Activated T-cell treated with anti-CD3 and anti-CD28 coated beads for 1 hour (primary cell): ENCODE data around the gene ASCL2.

Experiments
- DNase-seq: peaks from one replicate; pipeline ENCODE4 v3.0.0-alpha.2; 2020; ENCODE audit warnings: low read depth

The ASCL2 gene

DNA sequence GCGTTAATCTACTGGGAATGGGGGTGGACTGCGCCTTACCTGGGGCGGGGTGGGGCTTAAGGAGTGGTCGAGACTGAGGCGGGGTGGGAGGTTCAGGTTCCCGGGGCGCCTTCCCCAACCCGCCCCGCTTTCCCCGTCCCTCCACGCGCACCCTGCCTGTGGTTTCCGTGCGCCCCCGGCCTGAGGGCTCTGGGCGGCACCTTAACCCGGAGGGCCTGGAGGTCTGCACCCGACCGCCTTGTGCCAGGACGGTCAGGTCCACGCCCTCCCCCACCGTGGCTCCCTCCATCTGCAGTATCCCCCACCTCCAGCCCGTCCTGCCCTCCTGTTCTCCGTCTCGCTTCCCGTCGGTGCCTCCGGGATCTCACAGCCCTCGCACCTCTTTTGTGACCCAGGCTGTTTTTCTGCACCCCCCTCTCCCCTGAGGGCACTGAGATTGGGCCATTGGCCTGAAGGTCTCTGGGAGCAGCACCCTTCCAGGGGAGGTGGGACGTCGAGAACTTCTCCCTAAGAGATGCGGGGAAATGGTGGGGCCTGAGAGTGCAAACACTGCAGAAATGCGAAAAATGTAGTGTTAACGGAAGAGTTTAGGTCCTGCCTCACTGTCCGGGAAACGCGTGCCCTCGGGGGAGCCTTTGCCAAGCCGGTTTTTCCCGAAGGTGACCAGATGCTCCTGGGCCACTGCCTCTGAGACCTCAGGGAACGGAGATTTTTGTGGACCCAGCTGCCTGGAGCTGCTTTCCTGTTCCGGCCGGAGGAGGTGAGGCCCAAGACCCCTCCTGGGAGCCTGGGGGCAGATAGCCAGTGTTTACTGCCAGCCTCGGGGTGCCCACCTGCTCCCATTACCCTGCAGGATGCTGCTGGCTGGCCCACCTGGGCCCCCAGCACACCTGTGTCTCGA is 1.2 kb upstream of the ASCL2 start:
- DNase-seq = no peak

DNA sequence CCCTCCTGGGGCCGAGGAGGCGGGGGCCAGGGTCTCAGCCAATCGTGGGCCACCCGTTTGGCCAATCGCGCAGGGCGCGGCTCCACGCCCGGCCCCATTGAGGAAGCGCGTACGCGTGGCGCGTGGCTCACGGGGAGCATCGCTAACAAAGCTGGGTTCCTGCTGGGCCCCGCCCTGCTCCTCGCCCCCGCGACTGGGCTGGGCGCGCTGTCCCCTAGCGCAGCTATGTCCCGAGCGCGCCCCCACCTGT is 614 bp upstream of the ASCL2 start:
- DNase-seq = no peak

GRCh38 chr11:2269601-2270321 is 627 bp downstream of the ASCL2 start:
- DNase-seq = peak; percentile 16

DNA sequence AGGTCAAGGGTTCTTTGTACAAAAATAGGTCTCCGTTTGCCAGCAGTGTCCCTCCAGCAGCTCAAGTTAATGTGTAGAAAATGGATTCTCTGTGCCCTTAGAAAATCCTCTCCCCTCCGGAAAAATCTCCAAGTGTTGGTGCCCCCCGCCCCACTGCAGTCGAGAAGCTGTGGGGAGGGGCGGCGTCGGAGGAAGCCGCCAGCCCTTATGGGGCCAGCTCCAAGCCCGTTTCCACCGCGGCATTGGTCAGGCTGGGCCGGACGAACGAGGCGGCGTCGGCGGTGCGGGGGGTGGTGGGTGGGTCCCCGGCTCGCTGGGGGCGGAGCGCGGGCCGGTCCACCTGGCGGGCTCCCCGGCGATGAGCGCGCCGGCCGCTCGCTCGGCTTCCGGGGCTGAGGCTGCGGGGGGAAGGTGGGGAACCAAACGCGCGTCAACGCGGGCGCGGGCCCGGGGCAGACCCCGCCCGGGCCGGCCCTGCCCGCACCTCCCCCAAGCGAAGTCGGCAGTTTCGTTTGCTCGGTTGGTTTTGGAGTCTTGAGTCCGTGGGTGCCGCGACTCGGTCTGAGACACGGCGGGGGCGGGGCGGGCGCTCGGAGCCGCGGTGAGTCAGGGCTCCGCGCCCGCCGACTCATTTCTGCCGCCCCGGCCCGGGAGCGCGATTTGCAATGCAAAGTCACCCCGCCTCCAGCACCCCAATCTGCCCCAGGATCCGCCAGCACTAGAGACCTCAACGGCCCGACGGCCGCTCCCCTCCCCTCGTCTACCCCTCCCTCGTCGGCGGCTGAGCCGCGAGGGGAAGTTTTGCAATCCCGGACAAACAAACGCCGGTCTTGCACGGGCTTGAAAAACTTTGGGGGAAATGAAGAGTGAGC is 1.4 kb downstream of the ASCL2 start:
- DNase-seq = peak; percentile 48

GRCh38 chr11:2267851-2268728 is 2.3 kb downstream of the ASCL2 start:
- no peak for DNase-seq

GRCh38 chr11:2267306-2267850 is 3.0 kb downstream of the ASCL2 start:
- DNase-seq = no peak

- DNase-seq = no peak
Observed at GRCh38 chr11:2266586-2267305, 3.6 kb downstream of the ASCL2 start.

DNA sequence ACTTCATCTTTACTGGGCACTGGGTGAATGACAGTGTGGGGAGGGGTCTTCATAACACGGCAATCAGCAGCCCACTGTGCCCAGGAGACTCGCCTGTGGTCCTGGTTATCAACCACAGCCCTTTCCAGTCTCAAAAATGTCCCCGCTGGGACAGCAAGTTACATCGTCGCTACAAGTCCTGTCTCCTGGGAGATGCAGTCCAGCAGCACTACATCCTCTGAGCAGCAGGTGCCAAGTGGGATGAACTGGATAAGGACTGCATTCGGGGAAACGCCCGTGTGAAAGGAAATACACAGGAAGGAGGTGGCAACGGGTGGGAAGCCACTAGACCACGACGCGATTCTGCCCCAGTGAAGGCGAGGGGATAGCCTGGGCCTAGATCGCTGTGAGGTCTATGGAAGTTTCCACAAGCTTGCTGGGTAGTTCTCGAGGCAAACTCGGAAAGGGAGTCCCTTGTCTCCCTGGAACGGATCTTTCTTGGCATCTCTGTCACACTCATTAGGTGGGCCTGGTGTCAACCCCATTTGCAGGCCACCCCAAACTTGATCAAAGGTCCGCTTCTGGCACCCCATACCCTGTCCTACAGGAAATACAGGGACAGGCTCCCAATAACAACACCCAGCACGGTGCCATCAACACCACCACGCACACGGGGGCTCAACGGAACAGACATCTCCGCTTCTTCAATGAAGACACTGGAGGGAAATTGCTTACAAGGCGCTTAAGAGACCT is 4.4 kb downstream of the ASCL2 start:
- no peak for DNase-seq

DNA sequence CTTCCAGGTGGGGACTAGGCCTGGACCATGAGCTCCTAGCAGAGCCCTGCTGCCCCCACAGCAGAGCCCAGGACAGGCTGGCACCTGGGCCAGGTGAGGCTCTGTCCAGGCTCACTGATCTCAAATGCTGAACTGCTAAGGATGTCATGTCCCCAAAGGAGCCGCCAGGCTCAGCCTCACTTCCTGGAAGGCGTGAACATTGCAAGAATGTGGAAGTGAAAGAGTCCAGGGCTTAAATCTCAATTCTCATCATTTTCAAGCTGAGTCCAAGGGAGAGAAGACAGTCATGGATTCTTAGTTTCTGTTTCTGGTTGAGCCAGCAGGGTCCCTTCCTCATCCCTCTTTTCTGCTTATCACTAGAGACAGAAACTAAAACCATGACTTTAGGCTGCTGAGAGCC is 5.0 kb downstream of the ASCL2 start:
- DNase-seq = no peak

DNA sequence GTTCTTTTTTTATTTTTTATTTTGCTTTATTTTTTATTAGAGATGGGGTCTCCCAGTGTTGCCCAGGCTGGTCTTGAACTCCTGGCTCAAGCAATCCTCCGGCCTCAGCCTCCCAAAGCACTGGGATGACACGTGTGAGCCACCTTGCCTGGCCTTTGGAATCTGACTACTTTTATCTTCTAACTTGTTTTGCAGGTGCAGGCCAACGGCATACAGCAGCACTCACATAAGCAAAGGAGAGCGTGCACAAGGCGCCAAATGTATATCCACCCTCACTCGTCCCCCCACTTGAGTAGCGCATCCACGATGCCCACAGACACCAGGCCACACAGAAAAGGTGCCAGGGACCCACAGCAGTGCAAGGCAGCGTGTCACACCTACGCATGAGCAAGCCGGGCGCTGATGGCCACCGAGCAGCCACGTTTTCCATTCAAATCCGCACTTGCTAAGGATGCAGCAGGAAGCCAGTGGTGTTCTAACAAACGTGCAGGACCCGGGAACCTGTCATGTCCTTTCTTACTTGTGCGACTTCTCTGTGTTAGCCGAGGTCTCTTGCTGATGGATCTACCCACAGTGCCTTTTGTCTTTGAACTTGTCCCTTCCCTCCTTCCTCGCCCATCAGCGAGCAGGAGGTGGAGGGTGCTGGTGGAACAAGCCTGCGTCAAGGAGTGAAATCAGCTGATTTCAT is 5.9 kb downstream of the ASCL2 start:
- no peak for DNase-seq

DNA sequence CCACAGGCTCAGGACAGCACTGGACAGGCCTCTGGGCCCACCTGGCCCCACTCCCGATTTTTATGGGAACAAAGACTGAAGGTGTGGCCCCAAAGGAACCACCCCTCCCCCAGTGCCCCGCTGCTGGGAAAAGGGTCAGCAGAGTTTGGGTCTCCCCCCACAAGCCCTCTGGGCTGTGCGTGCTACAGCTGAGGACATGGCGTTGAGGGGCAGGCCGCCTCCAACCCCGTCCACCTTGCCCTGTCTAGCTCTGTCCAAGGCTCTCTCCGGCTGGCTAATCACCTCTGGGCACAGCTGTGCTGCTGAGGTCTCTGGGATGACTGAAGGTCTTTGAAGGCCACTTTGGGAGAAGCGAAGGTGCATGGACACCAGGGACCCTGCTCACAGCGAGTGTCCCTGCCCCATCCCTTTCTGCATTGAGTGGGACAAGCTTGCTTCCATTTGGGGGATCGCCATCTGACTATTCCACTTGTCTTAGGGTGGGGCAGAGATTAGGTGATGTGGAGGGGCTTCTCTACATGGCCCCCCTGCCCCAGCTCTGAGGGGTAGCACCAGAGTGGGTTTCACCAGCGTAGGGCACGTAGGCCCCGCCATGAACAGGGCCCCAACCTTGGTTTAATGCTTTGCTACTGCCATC is 6.5 kb downstream of the ASCL2 start:
- DNase-seq = no peak

DNA sequence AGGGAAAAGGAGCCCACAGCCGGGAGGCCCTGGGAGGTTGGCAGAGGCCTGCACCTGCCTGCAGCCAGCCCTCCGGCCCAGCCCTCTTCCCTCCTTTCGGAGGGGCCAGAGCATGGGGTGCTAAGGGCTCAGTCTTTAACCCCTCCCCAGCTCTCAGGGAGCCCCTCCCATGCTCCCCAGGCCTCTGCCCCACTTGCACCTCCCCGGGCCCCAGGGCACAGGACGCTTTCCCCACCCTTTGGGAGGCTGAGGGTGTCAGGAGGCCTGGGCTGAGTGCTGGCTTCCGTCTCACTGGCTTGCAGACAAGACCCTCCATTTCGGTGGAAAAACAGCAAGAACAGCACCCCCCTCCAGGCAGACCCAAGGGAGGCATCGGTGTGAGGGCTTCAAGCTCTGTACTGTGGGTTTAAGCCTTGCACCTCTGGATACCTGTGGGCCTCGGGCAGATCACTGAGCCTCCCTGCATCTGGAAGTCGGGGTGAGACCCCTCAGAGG is 7.3 kb downstream of the ASCL2 start:
- no peak for DNase-seq

- DNase-seq = no peak
Observed at GRCh38 chr11:2262301-2263070, 7.9 kb downstream of the ASCL2 start.

DNA sequence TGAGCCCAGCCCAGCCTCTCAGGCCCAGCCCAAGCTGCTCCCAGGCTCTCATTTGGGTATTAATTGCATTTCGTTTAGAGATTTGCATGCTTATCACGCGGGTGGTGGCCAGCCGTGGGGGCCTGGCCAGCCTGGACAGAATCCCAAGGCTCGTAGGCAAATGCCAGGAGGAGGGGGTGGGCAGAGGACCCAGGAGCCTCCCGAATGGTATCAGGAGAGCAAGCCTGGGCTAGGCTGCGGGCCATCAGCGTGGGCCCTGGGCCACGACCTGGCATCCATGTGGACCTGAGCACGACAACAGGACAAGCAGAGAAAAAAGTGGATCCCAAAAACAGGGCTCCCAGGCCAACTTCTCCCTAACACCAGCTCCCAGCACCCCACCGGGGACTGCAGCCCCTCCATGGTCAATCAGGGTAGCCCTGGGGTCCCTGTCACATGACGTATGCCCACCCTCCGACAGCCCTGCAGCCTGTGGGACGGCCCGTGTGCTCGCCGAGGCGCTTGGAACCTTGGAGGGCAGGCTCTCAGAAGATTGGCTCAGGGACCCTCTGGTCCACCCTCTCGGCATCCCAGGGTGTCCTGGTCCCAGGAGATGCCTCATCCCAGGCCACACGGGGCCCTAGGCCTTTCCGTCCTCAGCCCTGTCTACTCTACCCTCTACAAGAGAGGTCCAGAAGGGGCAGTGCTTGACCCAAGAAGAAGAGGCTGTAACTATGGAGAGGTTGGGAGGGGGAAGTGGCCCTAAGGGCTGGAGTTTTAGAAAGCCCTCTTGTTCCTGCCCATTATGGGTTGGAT is 8.8 kb downstream of the ASCL2 start:
- no peak for DNase-seq

DNA sequence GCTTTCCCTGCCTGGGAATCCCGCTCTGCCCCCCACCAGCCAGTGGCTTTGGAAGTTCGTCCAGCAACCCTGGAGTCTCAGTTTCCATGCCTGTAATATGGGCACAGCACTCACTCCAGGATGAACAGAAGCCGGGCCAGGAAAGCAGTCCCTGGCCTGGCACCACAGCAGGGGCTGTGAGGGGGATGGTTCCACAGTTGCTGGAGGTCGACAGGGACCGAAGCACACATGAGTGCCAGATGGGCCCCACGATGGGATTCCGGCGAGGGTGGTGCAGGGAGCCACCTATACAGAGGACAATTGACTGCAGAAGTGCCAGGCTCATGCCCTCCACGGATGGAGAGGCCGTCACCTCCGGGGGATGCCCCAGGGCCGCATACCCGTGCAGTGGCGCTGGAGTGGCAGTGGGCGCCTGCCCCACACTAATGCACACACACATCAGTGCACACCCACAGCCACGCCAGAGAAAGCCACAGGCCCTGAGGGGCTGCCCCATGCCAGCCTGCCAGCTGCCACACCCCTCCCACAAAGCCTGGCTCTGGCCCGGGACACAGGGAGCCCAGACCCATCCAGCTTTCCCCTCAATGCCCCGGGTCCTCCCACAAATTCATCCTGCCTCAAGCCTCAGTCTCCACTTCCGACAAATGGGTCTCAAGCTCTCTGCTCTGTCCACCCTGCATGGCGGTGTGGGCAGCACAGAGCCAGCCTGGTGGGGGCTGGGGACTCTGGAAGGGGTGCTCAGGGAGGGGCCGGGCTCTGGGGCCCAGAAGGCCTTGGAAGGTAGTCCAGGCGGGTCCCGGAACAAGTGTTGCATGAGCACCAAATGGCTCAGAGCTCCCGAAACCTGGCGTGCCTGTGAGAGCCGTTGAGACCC is 9.7 kb downstream of the ASCL2 start:
- DNase-seq = no peak

DNA sequence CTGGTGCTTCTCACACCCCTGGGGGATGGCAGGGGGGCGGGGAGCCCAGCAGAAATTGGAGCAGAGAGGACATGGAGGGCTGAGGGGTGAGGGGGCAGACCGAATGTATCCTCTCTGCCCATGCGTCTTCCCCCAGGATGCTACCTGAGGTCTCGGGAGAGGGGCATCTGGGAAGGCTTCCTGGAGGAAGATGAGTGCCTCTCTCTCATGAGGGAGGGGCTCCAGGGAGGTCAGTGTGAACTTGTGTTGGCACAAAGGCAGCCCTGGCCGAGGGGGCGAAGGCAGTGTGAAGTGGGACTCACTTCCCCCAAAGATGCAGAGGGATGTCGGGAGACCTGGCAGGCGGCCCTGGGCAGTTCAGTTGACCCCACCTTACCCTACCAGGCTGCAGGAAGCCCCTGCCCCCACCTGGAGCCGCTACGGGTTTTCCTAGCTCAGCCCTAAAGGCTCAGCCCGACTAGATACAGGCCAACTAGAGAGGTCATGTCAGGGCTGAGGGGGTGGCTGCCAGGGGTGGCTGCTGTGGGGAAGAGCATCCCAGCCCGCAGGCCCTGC is 10.4 kb downstream of the ASCL2 start:
- no peak for DNase-seq
